SK-N-SH treated with all-trans-retinoic acid at 6 μM for 48 hours (cell line): ENCODE results near the gene VMP1.

ENCODE experiments used
- ATAC-seq: fragments of 200-7000 bp; cut with Tn5 transposase; 3 replicates; pipeline ENCODE4 v1.9.1; 2020; ENCODE audit warnings: mild to moderate bottlenecking, moderate library complexity
- ARNTL ChIP-seq: fragments of 450-650 bp; formaldehyde crosslinking; IDR thresholded peaks from 2 replicates; pipeline ENCODE4 v1.5.0; 2020; ENCODE audit warnings: low read depth, mild to moderate bottlenecking, moderate library complexity, borderline replicate concordance
- BACH2 ChIP-seq: fragments of 250-450 bp; sonication (Bioruptor Pico); IDR thresholded peaks from 2 replicates; pipeline ENCODE4 v1.9.0; 2021; ENCODE audit warnings: mild to moderate bottlenecking, borderline replicate concordance
- CSDC2 ChIP-seq: fragments of 250-450 bp; sonication (Bioruptor Pico); IDR thresholded peaks from 2 replicates; pipeline ENCODE4 v1.5.0; 2020; ENCODE audit warnings: mild to moderate bottlenecking, moderate library complexity
- CSRNP3 ChIP-seq: fragments of 250-450 bp; sonication (Bioruptor Pico); IDR thresholded peaks from 2 replicates; pipeline ENCODE4 v1.5.1; 2021; ENCODE audit warnings: mild to moderate bottlenecking, moderate library complexity
- ESRRG ChIP-seq: fragments of 250-450 bp; sonication (Bioruptor Pico); IDR thresholded peaks from 2 replicates; pipeline ENCODE4 v1.6.1; 2021; ENCODE audit warnings: mild to moderate bottlenecking
- GLIS3 ChIP-seq: fragments of 250-450 bp; sonication (Bioruptor Pico); IDR thresholded peaks from 2 replicates; pipeline ENCODE4 v1.5.0; 2020; ENCODE audit warnings: mild to moderate bottlenecking, moderate library complexity
- ISL1 ChIP-seq: fragments of 250-450 bp; sonication (Bioruptor Pico); IDR thresholded peaks from 2 replicates; pipeline ENCODE4 v2.1.2; 2022; ENCODE audit warnings: mild to moderate bottlenecking, moderate library complexity
- OSR1 ChIP-seq: fragments of 250-450 bp; sonication (Bioruptor Pico); IDR thresholded peaks from 2 replicates; pipeline ENCODE4 v1.8.0; 2022; ENCODE audit warnings: moderate library complexity, mild to moderate bottlenecking, inconsistent platforms
- POU6F1 ChIP-seq: fragments of 250-450 bp; sonication (Bioruptor Pico); IDR thresholded peaks from 2 replicates; pipeline ENCODE4 v1.8.0; 2021; ENCODE audit warnings: low read depth, mild to moderate bottlenecking, moderate library complexity, borderline replicate concordance
- PPARA ChIP-seq: fragments of 250-450 bp; sonication (Bioruptor Pico); IDR thresholded peaks from 2 replicates; pipeline ENCODE4 v1.5.0; 2020; ENCODE audit warnings: mild to moderate bottlenecking, borderline replicate concordance
- RARB ChIP-seq: fragments of 250-450 bp; sonication (Bioruptor Pico); IDR thresholded peaks from 2 replicates; pipeline ENCODE4 v1.8.0; 2021; ENCODE audit warnings: mild to moderate bottlenecking, moderate library complexity
- SNAI2 ChIP-seq: fragments of 250-450 bp; sonication (Bioruptor Pico); IDR thresholded peaks from 2 replicates; pipeline ENCODE4 v1.5.0; 2020; ENCODE audit warnings: mild to moderate bottlenecking, moderate library complexity
- TCF4 ChIP-seq: fragments of 250-450 bp; sonication (Bioruptor Pico); IDR thresholded peaks from 2 replicates; pipeline ENCODE4 v1.8.0; 2021; ENCODE audit warnings: mild to moderate bottlenecking, moderate library complexity, borderline replicate concordance
- TOX ChIP-seq: fragments of 250-450 bp; sonication (Bioruptor Pico); IDR thresholded peaks from 2 replicates; pipeline ENCODE4 v1.8.0; 2021; ENCODE audit warnings: mild to moderate bottlenecking, moderate library complexity, borderline replicate concordance
- TSHZ2 ChIP-seq: fragments of 250-450 bp; sonication (Bioruptor Pico); IDR thresholded peaks from 2 replicates; pipeline ENCODE4 v1.5.0; 2020; ENCODE audit warnings: mild to moderate bottlenecking, moderate library complexity
- ZFP30 ChIP-seq: fragments of 450-650 bp; formaldehyde crosslinking; IDR thresholded peaks from 2 replicates; pipeline ENCODE4 v1.5.0; 2022; ENCODE audit warnings: mild to moderate bottlenecking, moderate library complexity
- ZNF70 ChIP-seq: fragments of 450-650 bp; formaldehyde crosslinking; IDR thresholded peaks from 2 replicates; pipeline ENCODE4 v1.5.0; 2020; ENCODE audit warnings: mild to moderate bottlenecking, moderate library complexity
- ZNF8 ChIP-seq: fragments of 450-650 bp; formaldehyde crosslinking; IDR thresholded peaks from 2 replicates; pipeline ENCODE4 v1.5.0; 2020; ENCODE audit warnings: mild to moderate bottlenecking, moderate library complexity

The VMP1 gene

GRCh38 chr17:59699786-59700185 lies 7.7 kb upstream of the VMP1 start:
- TF ChIP-seq ZNF70 (CRISPR knock-in tag) (no peak), TOX (CRISPR knock-in tag) (no peak), TSHZ2 (CRISPR knock-in tag) (no peak), BACH2 (CRISPR knock-in tag) (no peak), PPARA (CRISPR knock-in tag) (no peak), SNAI2 (no peak), ISL1 (no peak), ARNTL (CRISPR knock-in tag) (no peak)
- TF ChIP-seq, all 23 proteins: peak for 0
- ATAC-seq: no peak

- ATAC-seq: no peak
- TF ChIP-seq RARB (CRISPR knock-in tag) (no peak), GLIS3 (CRISPR knock-in tag) (no peak), CSDC2 (CRISPR knock-in tag) (no peak), OSR1 (CRISPR knock-in tag) (no peak), TCF4 (CRISPR knock-in tag) (no peak), ESRRG (CRISPR knock-in tag) (no peak), ARNTL (CRISPR knock-in tag) (no peak)
Measured at GRCh38 chr17:59702304-59702703, 5.2 kb upstream of the VMP1 start.

- TF ChIP-seq TSHZ2 (CRISPR knock-in tag) (no peak), ESRRG (CRISPR knock-in tag) (no peak), BACH2 (CRISPR knock-in tag) (no peak), ZFP30 (CRISPR knock-in tag) (no peak), TOX (CRISPR knock-in tag) (no peak), PPARA (CRISPR knock-in tag) (no peak), POU6F1 (CRISPR knock-in tag) (no peak), ZNF8 (no peak), GLIS3 (CRISPR knock-in tag) (no peak), ZNF70 (CRISPR knock-in tag) (no peak), ARNTL (CRISPR knock-in tag) (no peak)
- peak; percentile 24 for ATAC-seq
Measured at GRCh38 chr17:59707971-59708430, 547 bp downstream of the VMP1 start.

GRCh38 chr17:59711936-59712335 lies 4.5 kb downstream of the VMP1 start:
- no peak for ATAC-seq
- no peak for TF ChIP-seq SNAI2
- no peak for TF ChIP-seq OSR1 (CRISPR knock-in tag)
- TF ChIP-seq PPARA (CRISPR knock-in tag): no peak
- no peak for TF ChIP-seq ESRRG (CRISPR knock-in tag)
- TF ChIP-seq GLIS3 (CRISPR knock-in tag): no peak
- TF ChIP-seq CSRNP3 (CRISPR knock-in tag): no peak
